GM19240 (cell line): ENCODE data around the gene B9D2.
A peak's percentile ranks its signal among the peaks of the same experiment; 100 is the strongest.
"Not testable (repeated sequence)": the region's sequence is repeated elsewhere in the genome, so short reads cannot be mapped to it uniquely, and the experiment has no call there.

Experiments
- DNase-seq: peaks from one replicate; pipeline ENCODE4 v3.0.0; 2011; ENCODE audit warnings: low spot score; ENCODE audit not compliant: insufficient read length

Gene B9D2

GRCh38 chr19:41363753-41364523 is at the start of gene B9D2:
B9D2 (minus strand) TSS chr19:41364149; CDS start chr19:41363519, 630 bp downstream.
- DNase-seq, result peak; percentile 89

GRCh38 chr19:41412953-41413352 is 49.0 kb upstream of the B9D2 start:
- DNase-seq, result no peak

GRCh38 chr19:41411968-41412265 is 48.0 kb upstream of the B9D2 start:
- DNase-seq, result no peak

GRCh38 chr19:41411100-41411967 is 47.4 kb upstream of the B9D2 start:
- DNase-seq, result no peak

- no peak for DNase-seq
Measured at GRCh38 chr19:41410336-41411054, 46.5 kb upstream of the B9D2 start.

GRCh38 chr19:41409288-41409687 is 45.3 kb upstream of the B9D2 start:
- DNase-seq, result no peak

- not testable (repeated sequence) for DNase-seq
Measured at GRCh38 chr19:41408846-41409245, 44.9 kb upstream of the B9D2 start.

GRCh38 chr19:41408256-41408655 is 44.3 kb upstream of the B9D2 start:
- DNase-seq, result no peak

GRCh38 chr19:41407271-41407670 is 43.3 kb upstream of the B9D2 start:
- no peak for DNase-seq

- DNase-seq, result no peak
Measured at GRCh38 chr19:41405776-41406175, 41.8 kb upstream of the B9D2 start.

- DNase-seq, result no peak
Measured at GRCh38 chr19:41403181-41403970, 39.4 kb upstream of the B9D2 start.

GRCh38 chr19:41402010-41402409 is 38.1 kb upstream of the B9D2 start:
- no peak for DNase-seq

- no peak for DNase-seq
Measured at GRCh38 chr19:41401483-41401882, 37.5 kb upstream of the B9D2 start.

GRCh38 chr19:41399525-41399924 is 35.6 kb upstream of the B9D2 start:
- no peak for DNase-seq

- no peak for DNase-seq
Measured at GRCh38 chr19:41399091-41399490, 35.1 kb upstream of the B9D2 start.

GRCh38 chr19:41398598-41398997 is 34.6 kb upstream of the B9D2 start:
- DNase-seq, result no peak

GRCh38 chr19:41398050-41398418 is 34.1 kb upstream of the B9D2 start:
- DNase-seq, result no peak

GRCh38 chr19:41397086-41398049 is 33.4 kb upstream of the B9D2 start, which contains the start of the genes BCKDHA and EXOSC5:
BCKDHA (plus strand) TSS chr19:41397818; CDS start chr19:41397828, 10 bp downstream.
EXOSC5 (minus strand) TSS chr19:41397359; CDS start chr19:41397328, 31 bp downstream.
- DNase-seq, result peak; percentile 97

GRCh38 chr19:41395355-41395754 is 31.4 kb upstream of the B9D2 start:
- DNase-seq, result no peak

- no peak for DNase-seq
Measured at GRCh38 chr19:41392775-41393174, 28.8 kb upstream of the B9D2 start.
